Body of pancreas (tissue), 4 donors: ENCODE measurements around the gene TSHZ2. TPM values are rescaled to one million over a fixed set of nuclear protein-coding genes. Genes with fewer than 3 reads are reported as not detected.

Experiments used
- ATAC-seq: fragments of 150-250 bp; one replicate; pipeline ENCODE4 v1.9.1; 2016
- DNase-seq, 4 donors: peaks; one replicate each; pipeline ENCODE4 v3.0.0-alpha.2; 2019
- H3K27ac ChIP-seq, 4 donors: fragments of 200-600 bp; sonication (generic); 1 replicate in 3 of 4; 2 replicates in 1 of 4; pipeline versions ENCODE4 v1.5.1 to v1.6.1; 2016 to 2019; ENCODE audit warnings: mild to moderate bottlenecking in 1 of 4, mixed read lengths in 1 of 4, moderate library complexity in 1 of 4
- H3K27me3 ChIP-seq, 2 donors: fragments of 200-600 bp; sonication (generic); one replicate each; pipeline ENCODE4 v1.6.0; 2016; ENCODE audit warnings: mild to moderate bottlenecking in 1 of 2
- H3K36me3 ChIP-seq, 2 donors: fragments of 200-600 bp; sonication (generic); replicated peaks in 1 of 2; 2 replicates each; pipeline ENCODE4 v1.5.1; 2016; ENCODE audit warnings: low read depth in 2 of 2; ENCODE audit not compliant: insufficient read depth in 1 of 2
- H3K4me1 ChIP-seq: fragments of 200-600 bp; sonication (generic); one replicate; pipeline ENCODE4 v1.6.0; 2016
- H3K4me3 ChIP-seq, 2 donors: fragments of 200-600 bp; sonication (generic); 1 replicate in 1 of 2; 2 replicates in 1 of 2; pipeline ENCODE4 v1.5.1; 2016 to 2019
- H3K9me3 ChIP-seq, 3 donors: fragments of 200-600 bp; sonication (generic); 1 replicate in 2 of 3; 2 replicates in 1 of 3; pipeline ENCODE4 v1.5.1; 2016
- POLR2A ChIP-seq, 3 donors: fragments of 450-650 bp; IDR thresholded peaks; one replicate each; pipeline ENCODE4 v1.6.1; 2016; ENCODE audit warnings: antibody characterized with exemption in 3 of 3, mild to moderate bottlenecking in 2 of 3
- WGBS, 2 donors: methylation state at CpG; one replicate each; pipeline ENCODE4 v1.1.5; 2017; 5-methylcytosine and 5-hydroxymethylcytosine counted together
- intact Hi-C: fragments of 100-400 bp; cut with DNase I; formaldehyde crosslinking; loops from one replicate; pipeline ENCODE4 v1.15.1; 2023
- total RNA-seq, 2 donors: library from RNA; depleted of rRNA; stranded (reverse); fragments of >200 nt; gene quantifications; one replicate each; pipeline ENCODE4 v1.1.0, GENCODE V29; 2016
- TF ChIP-seq, protein P1 (sequence below), 7 experiments: fragments of 450-650 bp in 4 of 7; fragments of 200-600 bp in 3 of 7; sonication (generic) in 3 of 7; IDR thresholded peaks; one replicate each; pipeline ENCODE4 v1.5.1; 2016 to 2019; ENCODE audit warnings: antibody characterized with exemption in 7 of 7

Gene TSHZ2
- total RNA-seq, 2 donors from 2014 or later: 6.0 to 9.6 TPM

DNA sequence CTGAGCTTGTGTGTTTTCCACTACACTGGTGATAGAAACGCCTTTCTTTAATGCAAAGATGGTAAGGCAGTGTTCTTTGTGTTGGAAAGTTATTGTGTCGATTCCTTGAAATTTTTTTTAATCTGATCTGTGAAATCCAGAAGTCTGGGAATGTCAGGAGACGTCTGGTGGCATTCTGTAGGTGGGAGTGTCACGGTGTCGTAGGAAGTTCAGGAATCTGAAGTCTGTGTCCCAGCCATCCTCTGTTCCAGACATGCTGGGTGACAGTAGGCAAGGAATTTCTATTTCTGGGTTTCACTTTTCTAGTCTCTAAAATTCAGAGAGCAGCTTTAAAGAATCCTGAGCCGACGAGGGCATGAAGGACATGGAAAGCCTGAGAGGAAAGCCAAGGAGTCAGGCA lies 397.7 kb downstream of the TSHZ2 start:
- WGBS, 2 donors: 77 to 84% methylated on average over 7 of the region's 7 CpGs
- no peak for ATAC-seq

DNA sequence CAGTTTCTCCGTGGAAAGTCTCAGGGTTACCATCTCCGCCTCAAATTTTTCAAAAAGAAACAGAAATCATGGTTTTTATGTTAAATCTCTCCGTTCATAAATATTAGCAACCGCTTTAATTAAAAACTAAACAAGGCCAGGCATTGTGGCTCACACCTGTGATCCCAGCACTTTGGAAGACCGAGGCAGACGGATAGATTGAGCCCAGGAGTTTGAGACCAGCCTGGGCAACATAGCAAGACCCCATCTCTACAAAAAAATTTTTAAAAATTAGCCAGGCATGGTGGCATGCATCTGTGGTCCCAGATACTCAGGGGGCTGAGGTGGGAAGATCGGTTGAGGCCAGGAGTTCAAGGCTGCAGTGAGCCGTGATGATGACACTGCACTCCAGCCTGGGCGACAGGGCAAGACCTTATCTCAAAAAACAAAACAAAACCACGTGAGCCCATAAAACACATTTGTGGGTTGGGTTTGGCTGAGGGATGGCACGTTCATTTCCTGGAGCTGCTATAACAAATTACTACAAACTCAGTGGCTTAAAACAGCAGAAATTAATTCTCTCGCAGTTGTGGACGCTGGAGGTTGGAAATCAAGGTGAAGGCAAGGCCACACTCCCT lies 398.3 kb downstream of the TSHZ2 start:
- no peaks in the 10 kb centered on the region for H3K4me1 ChIP-seq
- intact Hi-C loops: no loop called here
- TF ChIP-seq, protein P1, sequence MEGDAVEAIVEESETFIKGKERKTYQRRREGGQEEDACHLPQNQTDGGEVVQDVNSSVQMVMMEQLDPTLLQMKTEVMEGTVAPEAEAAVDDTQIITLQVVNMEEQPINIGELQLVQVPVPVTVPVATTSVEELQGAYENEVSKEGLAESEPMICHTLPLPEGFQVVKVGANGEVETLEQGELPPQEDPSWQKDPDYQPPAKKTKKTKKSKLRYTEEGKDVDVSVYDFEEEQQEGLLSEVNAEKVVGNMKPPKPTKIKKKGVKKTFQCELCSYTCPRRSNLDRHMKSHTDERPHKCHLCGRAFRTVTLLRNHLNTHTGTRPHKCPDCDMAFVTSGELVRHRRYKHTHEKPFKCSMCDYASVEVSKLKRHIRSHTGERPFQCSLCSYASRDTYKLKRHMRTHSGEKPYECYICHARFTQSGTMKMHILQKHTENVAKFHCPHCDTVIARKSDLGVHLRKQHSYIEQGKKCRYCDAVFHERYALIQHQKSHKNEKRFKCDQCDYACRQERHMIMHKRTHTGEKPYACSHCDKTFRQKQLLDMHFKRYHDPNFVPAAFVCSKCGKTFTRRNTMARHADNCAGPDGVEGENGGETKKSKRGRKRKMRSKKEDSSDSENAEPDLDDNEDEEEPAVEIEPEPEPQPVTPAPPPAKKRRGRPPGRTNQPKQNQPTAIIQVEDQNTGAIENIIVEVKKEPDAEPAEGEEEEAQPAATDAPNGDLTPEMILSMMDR (IDR thresholded peaks at IDR 0.05): no peak
- TF ChIP-seq POLR2A (IDR thresholded peaks at IDR 0.05): no peak
- WGBS, 2 donors: 77 to 82% methylated on average over 13 of the region's 13 CpGs
- ATAC-seq (no peak), DNase-seq (no peak)
- no peaks in the 10 kb centered on the region for H3K36me3 ChIP-seq
- H3K9me3 ChIP-seq: no peaks in the 10 kb centered on the region
- no peak overlapping the region for H3K4me3 ChIP-seq
- no peaks in the 10 kb centered on the region for H3K27me3 ChIP-seq
- H3K27ac ChIP-seq: no peak overlapping the region

More for the DNA sequence above, 397.7 kb downstream of the TSHZ2 start:
- intact Hi-C loops: no loop called here
- no peak overlapping the region for H3K27ac ChIP-seq
- no peaks in the 10 kb centered on the region for H3K36me3 ChIP-seq
- TF ChIP-seq, protein P1 (IDR thresholded peaks at IDR 0.05): no peak
- no peak for TF ChIP-seq POLR2A (IDR thresholded peaks at IDR 0.05)
- H3K27me3 ChIP-seq: no peaks in the 10 kb centered on the region
- no peaks in the 10 kb centered on the region for H3K9me3 ChIP-seq
- no peak for DNase-seq
- H3K4me1 ChIP-seq: no peaks in the 10 kb centered on the region
- no peak overlapping the region for H3K4me3 ChIP-seq

DNA sequence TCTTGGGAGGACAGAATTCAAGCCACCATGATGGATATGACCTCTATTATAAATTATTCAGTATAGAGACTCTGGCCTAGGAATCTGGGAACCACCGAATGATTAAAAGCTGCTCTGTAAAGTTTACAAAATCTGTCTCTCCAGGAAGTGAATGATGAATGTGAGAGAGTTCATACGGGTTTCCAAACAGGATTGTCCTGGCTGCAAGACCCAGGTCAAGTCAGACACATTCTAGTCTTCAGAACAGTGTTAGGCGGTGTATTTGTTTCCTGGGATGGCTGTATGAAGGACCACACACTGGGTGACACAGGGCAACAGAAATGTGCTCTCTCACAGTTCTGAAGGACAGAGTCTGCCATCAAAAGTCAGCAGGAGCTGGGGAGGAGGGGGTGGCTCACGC lies 399.1 kb downstream of the TSHZ2 start:
- DNase-seq (no peak), ATAC-seq (no peak)
- intact Hi-C loops: no loop called here
- Histone ChIP-seq H3K9me3 (no peaks in the 10 kb centered on the region), H3K36me3 (no peaks in the 10 kb centered on the region), H3K27me3 (no peaks in the 10 kb centered on the region), H3K4me3 (no peak overlapping the region), H3K27ac (no peak overlapping the region), H3K4me1 (no peaks in the 10 kb centered on the region)
- WGBS, 2 donors: 80 to 82% methylated on average over 4 of the region's 4 CpGs
- no peak for TF ChIP-seq POLR2A (IDR thresholded peaks at IDR 0.05)
- TF ChIP-seq, protein P1 (IDR thresholded peaks at IDR 0.05): no peak

DNA sequence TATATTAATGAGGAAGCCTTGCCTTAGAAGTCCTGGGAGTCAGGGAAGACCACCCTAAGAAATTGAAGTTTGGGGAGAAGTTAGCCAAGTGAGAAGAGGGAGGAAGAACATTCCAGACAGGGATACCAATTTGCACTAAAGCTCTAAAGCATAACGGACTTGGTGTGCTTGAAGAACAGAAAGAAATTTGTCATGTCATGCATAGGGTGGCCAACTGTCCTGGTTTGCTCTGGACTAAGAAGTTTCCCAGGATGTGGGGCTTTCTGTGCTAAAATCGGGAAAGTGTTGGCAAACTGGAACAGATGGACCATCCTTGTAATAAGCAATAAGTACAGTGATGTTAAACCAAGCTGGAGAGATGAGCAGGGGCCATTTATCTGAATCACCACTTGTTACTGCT lies 403.9 kb downstream of the TSHZ2 start:
- no peak overlapping the region for H3K27ac ChIP-seq
- no peaks in the 10 kb centered on the region for H3K36me3 ChIP-seq
- intact Hi-C loops: no loop called here
- DNase-seq (no peak), ATAC-seq (no peak)
- no peaks in the 10 kb centered on the region for H3K27me3 ChIP-seq
- H3K4me3 ChIP-seq: no peak overlapping the region
- TF ChIP-seq, protein P1 (IDR thresholded peaks at IDR 0.05): no peak
- TF ChIP-seq POLR2A (IDR thresholded peaks at IDR 0.05): no peak
- H3K9me3 ChIP-seq: no peaks in the 10 kb centered on the region
- no peaks in the 10 kb centered on the region for H3K4me1 ChIP-seq
- WGBS, 2 donors: 64 to 86% methylated on average over 2 of the region's 2 CpGs
